ENCODE data around the gene S100A4.

The S100A4 gene

DNA sequence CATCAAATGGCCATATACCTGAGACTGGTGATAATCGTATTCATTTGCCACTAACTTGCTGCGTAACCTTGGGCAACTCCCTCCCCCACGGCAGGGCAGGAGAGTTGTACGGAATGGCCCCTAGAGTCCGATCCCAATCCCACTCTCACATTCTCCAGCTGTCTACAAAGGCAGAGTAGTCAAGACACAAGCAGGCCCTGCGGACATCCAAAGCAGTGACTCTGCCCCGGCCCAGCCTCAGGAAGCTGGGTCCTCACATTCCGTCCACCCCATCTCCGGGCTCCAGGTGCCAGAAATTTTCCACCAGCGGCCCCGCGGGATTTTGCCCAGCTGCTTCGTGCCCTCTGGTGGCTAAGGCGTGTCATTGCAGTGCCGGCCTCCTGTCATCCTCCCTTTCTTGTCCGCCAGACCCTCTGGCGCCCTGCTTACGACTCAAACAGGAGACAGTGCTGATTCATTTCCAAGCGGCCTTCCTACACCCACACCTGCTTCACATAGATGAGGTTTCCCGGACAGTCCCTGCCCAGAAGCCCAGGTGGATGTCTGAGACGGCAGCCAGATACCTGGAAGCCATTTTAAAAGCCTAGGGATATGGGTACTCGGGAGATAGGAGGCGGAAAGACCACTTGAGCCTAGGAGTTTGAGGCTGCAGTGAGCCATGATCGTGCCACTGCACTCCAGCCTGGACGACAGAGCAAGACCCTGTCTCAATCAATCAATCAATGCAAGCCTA lies 22.9 kb upstream of the S100A4 start:
- TF ChIP-seq TAF1 (IDR thresholded peaks at IDR 0.05; ENCODE audit: borderline replicate concordance, insufficient read depth, low read length): no peak
- TF ChIP-seq FOXP2 (optimal IDR thresholded peaks at IDR 0.05; ENCODE audit: borderline replicate concordance, extremely low read depth, extremely low read length, insufficient read depth): no peak
- TF ChIP-seq SIN3A (IDR thresholded peaks at IDR 0.05; ENCODE audit: borderline replicate concordance, insufficient read depth, low read length): no peak
- no peak for TF ChIP-seq POLR2AphosphoS5 (IDR thresholded peaks at IDR 0.05; ENCODE audit: low read depth, low read length)
- TF ChIP-seq, protein P1, sequence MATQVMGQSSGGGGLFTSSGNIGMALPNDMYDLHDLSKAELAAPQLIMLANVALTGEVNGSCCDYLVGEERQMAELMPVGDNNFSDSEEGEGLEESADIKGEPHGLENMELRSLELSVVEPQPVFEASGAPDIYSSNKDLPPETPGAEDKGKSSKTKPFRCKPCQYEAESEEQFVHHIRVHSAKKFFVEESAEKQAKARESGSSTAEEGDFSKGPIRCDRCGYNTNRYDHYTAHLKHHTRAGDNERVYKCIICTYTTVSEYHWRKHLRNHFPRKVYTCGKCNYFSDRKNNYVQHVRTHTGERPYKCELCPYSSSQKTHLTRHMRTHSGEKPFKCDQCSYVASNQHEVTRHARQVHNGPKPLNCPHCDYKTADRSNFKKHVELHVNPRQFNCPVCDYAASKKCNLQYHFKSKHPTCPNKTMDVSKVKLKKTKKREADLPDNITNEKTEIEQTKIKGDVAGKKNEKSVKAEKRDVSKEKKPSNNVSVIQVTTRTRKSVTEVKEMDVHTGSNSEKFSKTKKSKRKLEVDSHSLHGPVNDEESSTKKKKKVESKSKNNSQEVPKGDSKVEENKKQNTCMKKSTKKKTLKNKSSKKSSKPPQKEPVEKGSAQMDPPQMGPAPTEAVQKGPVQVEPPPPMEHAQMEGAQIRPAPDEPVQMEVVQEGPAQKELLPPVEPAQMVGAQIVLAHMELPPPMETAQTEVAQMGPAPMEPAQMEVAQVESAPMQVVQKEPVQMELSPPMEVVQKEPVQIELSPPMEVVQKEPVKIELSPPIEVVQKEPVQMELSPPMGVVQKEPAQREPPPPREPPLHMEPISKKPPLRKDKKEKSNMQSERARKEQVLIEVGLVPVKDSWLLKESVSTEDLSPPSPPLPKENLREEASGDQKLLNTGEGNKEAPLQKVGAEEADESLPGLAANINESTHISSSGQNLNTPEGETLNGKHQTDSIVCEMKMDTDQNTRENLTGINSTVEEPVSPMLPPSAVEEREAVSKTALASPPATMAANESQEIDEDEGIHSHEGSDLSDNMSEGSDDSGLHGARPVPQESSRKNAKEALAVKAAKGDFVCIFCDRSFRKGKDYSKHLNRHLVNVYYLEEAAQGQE (IDR thresholded peaks at IDR 0.05; ENCODE audit: insufficient read depth in 1 of 2, low read depth in 2 of 2, low read length in 2 of 2): no peak

DNA sequence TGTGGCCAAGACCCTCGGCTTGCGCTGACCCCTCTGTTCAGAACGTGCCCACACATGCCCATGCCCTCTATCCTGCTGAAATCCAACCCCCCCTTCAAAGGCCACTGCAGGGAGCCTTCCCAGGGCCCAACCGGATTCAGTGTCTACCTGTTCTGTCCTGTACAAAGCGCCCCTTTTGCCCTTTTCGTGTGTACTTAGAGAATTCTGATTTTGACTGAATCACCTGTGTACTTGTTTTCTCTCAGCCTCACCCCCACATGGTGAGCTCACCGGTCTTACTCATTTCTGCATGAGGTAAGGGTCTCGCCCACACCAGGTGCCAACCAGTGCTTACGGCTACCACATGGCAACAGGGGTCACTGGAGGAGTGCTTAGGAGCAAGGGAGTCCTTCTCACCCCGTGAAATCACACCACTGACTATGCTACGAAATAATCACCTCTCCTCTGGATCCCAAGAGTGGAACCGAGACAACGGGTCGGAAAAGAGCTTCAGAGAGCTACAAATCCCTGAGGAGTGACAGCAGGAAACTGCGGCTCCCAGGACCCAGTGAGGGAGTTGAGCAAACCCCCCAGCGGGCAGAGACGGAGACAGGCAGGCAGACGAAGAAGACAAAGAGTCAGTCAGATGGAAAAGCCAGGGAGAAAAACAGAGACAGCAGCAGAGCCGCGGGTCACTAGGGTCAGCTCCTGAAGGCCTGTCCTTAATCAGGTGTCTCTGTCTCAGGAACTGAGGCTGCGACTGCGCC lies 22.2 kb upstream of the S100A4 start:
- TF ChIP-seq, protein P1 (IDR thresholded peaks at IDR 0.05; ENCODE audit: insufficient read depth in 1 of 2, low read depth in 2 of 2, low read length in 2 of 2): no peak
- TF ChIP-seq POLR2AphosphoS5 (IDR thresholded peaks at IDR 0.05; ENCODE audit: low read depth, low read length) (no peak), FOXP2 (optimal IDR thresholded peaks at IDR 0.05; ENCODE audit: borderline replicate concordance, extremely low read depth, extremely low read length, insufficient read depth) (no peak), TAF1 (IDR thresholded peaks at IDR 0.05; ENCODE audit: borderline replicate concordance, insufficient read depth, low read length) (no peak), SIN3A (IDR thresholded peaks at IDR 0.05; ENCODE audit: borderline replicate concordance, insufficient read depth, low read length) (no peak)

DNA sequence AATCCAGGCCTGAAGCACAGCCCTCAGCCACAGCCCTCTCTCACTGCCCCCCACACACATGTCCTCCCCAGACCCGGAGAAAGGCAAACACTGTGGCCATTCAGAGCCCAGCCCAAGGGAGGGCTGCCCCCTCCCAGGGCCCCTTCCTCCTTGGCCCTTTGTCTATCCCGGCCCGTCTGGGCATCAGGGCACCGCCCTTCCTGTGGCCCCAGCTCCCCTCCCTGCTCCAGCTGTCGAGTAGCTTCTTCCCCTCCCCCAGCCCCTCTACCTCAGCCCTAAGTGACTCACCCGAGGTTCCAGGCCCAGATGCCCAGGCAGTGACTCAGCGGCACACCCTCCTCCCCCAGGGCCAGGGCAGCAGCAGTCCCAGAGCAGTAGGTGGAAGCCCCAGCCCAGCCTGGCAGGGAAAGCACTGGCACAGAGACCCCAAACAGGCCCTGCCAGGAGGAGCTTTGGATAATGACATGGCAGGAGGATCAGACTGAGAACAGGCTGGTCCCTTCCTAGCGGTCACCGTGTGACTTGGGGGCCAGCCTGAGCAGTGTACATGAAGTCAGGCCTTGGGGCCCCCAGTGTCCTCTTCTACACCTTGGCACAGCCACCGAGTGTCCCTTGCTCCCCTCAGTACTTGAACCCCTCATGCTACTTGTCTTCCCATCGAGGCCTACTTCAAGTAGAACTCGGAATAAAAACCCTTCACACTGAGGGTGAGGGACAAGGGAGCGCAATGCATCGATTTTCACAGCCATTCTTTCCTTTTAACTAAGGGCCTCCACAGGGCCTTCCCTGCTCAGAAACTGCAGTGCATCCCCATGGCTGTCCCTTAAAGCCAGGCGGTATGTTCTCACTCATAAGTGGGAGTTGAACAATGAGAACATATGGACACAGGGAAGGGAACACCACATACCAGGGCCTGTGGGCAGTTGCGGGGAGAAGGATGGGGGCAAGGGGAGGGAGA lies 21.1 kb upstream of the S100A4 start:
- TF ChIP-seq SIN3A (IDR thresholded peaks at IDR 0.05; ENCODE audit: borderline replicate concordance, insufficient read depth, low read length) (peak; percentile 37; the same call in 1 of the 2 replicates), FOXP2 (optimal IDR thresholded peaks at IDR 0.05; ENCODE audit: borderline replicate concordance, extremely low read depth, extremely low read length, insufficient read depth) (no peak), POLR2AphosphoS5 (IDR thresholded peaks at IDR 0.05; ENCODE audit: low read depth, low read length) (peak; percentile 38; the same call in 1 of the 2 replicates), TAF1 (IDR thresholded peaks at IDR 0.05; ENCODE audit: borderline replicate concordance, insufficient read depth, low read length) (0 out of 2 replicates have a peak, but pooled peaks have one; percentile 32)
- TF ChIP-seq, protein P1 (IDR thresholded peaks at IDR 0.05; ENCODE audit: insufficient read depth in 1 of 2, low read depth in 2 of 2, low read length in 2 of 2): peak in 1 of 2 experiments; percentile 71; a peak in 1 of 4 replicates

DNA sequence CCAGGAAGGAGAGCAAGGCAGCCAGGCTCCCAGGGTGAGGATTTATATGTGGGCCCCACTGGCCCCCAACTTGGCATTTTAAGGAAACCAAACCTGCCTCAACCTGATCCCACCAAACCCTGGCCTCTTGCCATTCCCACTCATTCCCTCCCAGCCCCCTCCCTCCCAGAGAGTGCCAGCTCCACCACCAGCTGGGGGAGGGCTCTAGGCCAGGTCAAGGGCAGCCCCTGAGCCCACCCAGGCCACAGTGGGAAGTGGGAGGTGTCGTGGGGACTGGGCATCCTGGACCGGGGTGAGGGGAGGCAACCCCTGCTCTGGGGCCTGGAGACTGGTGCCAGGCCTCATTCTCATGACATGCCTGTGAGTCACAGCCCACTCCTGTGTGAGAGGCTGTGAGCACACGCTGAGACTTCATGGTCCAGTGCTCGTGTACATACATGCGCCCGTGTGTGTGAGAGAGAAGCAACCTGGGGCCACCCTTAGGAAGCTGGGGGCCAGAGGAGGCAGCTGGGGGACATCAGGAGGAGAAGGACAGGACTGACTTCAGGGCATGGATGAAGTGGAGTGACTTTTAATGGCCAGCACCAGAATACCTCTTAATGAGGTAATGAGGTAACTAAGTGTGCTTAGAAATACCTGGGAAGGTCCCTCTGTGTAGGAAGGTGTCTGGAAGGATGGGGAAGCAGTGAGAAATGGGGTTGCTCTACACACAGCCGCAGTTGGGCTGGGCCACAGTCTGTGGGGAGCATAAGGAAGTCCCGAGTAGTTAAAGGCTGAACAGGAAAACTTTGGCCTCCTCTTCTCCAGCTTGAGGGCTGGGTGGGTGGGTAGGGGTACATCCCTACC lies 20.1 kb upstream of the S100A4 start, which contains the start of gene S100A2:
S100A2 (minus strand) TSS at position 316 of the 846 bp plus-strand sequence. CDS start 1,967 bp downstream, outside the sequence.
- TF ChIP-seq SIN3A (IDR thresholded peaks at IDR 0.05; ENCODE audit: borderline replicate concordance, insufficient read depth, low read length): no peak
- TF ChIP-seq POLR2AphosphoS5 (IDR thresholded peaks at IDR 0.05; ENCODE audit: low read depth, low read length): no peak
- no peak for TF ChIP-seq TAF1 (IDR thresholded peaks at IDR 0.05; ENCODE audit: borderline replicate concordance, insufficient read depth, low read length)
- TF ChIP-seq, protein P1 (IDR thresholded peaks at IDR 0.05; ENCODE audit: insufficient read depth in 1 of 2, low read depth in 2 of 2, low read length in 2 of 2): no peak
- no peak for TF ChIP-seq FOXP2 (optimal IDR thresholded peaks at IDR 0.05; ENCODE audit: borderline replicate concordance, extremely low read depth, extremely low read length, insufficient read depth)
